LNCAP (cell line): Measurements from ENCODE around the gene ADAM8.

Experiments used
- CTCF ChIP-seq: fragments of 450-650 bp; IDR thresholded peaks from 2 replicates; pipeline ENCODE4 v1.5.1; 2017; ENCODE audit warnings: mild to moderate bottlenecking

Gene ADAM8

GRCh38 chr10:133272301-133272963 lies 4.2 kb downstream of the ADAM8 start:
- TF ChIP-seq CTCF: no peak

GRCh38 chr10:133271521-133272300 lies 5.0 kb downstream of the ADAM8 start:
- TF ChIP-seq CTCF: no peak

GRCh38 chr10:133270773-133271297 lies 5.8 kb downstream of the ADAM8 start:
- TF ChIP-seq CTCF: no peak

GRCh38 chr10:133270204-133270603 lies 6.5 kb downstream of the ADAM8 start:
- TF ChIP-seq CTCF: no peak

GRCh38 chr10:133269367-133269766 lies 7.3 kb downstream of the ADAM8 start:
- TF ChIP-seq CTCF: no peak

GRCh38 chr10:133268532-133268931 lies 8.1 kb downstream of the ADAM8 start:
- TF ChIP-seq CTCF: no peak

GRCh38 chr10:133267829-133268228 lies 8.8 kb downstream of the ADAM8 start:
- TF ChIP-seq CTCF: no peak
